Endothelial cell of umbilical vein (primary cell): ENCODE data around the gene ATP9B. TPM values are rescaled to one million over a fixed set of nuclear protein-coding genes. Genes with fewer than 3 reads are reported as not detected.
"Not testable (repeated sequence)": the region's sequence is repeated elsewhere in the genome, so short reads cannot be mapped to it uniquely, and the experiment has no call there.

ENCODE experiments used
- BruUV-seq: library from RNA; stranded (reverse); fragments of 400-500 nt; replicated peaks from 2 replicates; lab custom pipeline; 2021; lab: Mats Ljungman, UMichigan
- CTCF ChIA-PET: fragments of 300-600, 350-600 bp; sonication (Branson Sonifier 250); formaldehyde crosslinking; loops from one replicate; lab custom pipeline; 2021; ENCODE audit warnings: antibody characterized with exemption, inconsistent platforms; lab: Charles Lee
- POLR2A ChIA-PET: fragments of 300-600, 350-600 bp; sonication (Branson Sonifier 250); formaldehyde crosslinking; loops from one replicate; lab custom pipeline; 2021; ENCODE audit warnings: antibody characterized with exemption, inconsistent platforms; lab: Charles Lee
- DNase-seq: peaks from one replicate; pipeline ENCODE4 v3.0.0-alpha.2; 2011; ENCODE audit warnings: low read depth, low spot score
- FAIRE-seq: peaks from 2 replicates; lab custom pipeline; 2011; peaks lifted over from hg19 to GRCh38; lab: Jason Lieb, UNC
- H2AFZ ChIP-seq: 2 replicates; pipeline ENCODE4 v1.6.0; 2012; ENCODE audit warnings: low read depth, low read length, control low read depth, inconsistent platforms
- H3K27ac ChIP-seq: 2 replicates; pipeline ENCODE4 v1.5.1; 2011; ENCODE audit warnings: low read depth, mild to moderate bottlenecking, control low read depth, low read length, moderate library complexity; ENCODE audit not compliant: insufficient read depth
- H3K27me3 ChIP-seq, 2 experiments: 2 replicates each; pipeline versions ENCODE4 v1.6.0 to v1.6.1; 2011; ENCODE audit warnings: low read length in 2 of 2, mixed read lengths in 1 of 2; ENCODE audit not compliant: control insufficient read depth in 2 of 2, insufficient read depth in 2 of 2
- H3K36me3 ChIP-seq, 2 experiments: 2 replicates in 1 of 2; 3 replicates in 1 of 2; pipeline ENCODE4 v1.5.1; 2011; ENCODE audit warnings: low read length in 2 of 2, mild to moderate bottlenecking in 1 of 2, moderate library complexity in 1 of 2; ENCODE audit not compliant: control insufficient read depth in 2 of 2, insufficient read depth in 2 of 2; ENCODE audit errors: extremely low read depth in 1 of 2
- H3K4me1 ChIP-seq: 3 replicates; pipeline ENCODE4 v1.5.1; 2011; ENCODE audit warnings: mild to moderate bottlenecking, low read length; ENCODE audit not compliant: control insufficient read depth, insufficient read depth; ENCODE audit errors: extremely low read depth
- H3K4me2 ChIP-seq: 2 replicates; pipeline ENCODE4 v1.6.1; 2011; ENCODE audit warnings: low read length, control low read depth, mixed read lengths; ENCODE audit not compliant: insufficient read depth
- H3K4me3 ChIP-seq, 3 experiments: fragments of 200-600 bp in 1 of 3; sonication (generic), shearing (Covaris generic) in 1 of 3; replicated peaks in 1 of 3; 2 replicates each; pipeline ENCODE4 v1.5.1; 2011 to 2016; ENCODE audit warnings: control low read depth in 3 of 3, low read length in 3 of 3, mild to moderate bottlenecking in 2 of 3, inconsistent platforms in 1 of 3, low read depth in 1 of 3, moderate library complexity in 1 of 3; ENCODE audit not compliant: insufficient read depth in 1 of 3
- H3K79me2 ChIP-seq: 2 replicates; pipeline ENCODE4 v1.6.0; 2012; ENCODE audit warnings: low read length, inconsistent platforms; ENCODE audit not compliant: control insufficient read depth, insufficient read depth
- H3K9ac ChIP-seq: replicated peaks from 2 replicates; pipeline ENCODE3; 2011; ENCODE audit warnings: low read length, control low read depth; ENCODE audit not compliant: insufficient read depth; ENCODE audit errors: extremely low read depth
- H3K9me1 ChIP-seq: replicated peaks from 3 replicates; pipeline ENCODE4 v1.6.0; 2011; ENCODE audit warnings: mild to moderate bottlenecking, low read length; ENCODE audit not compliant: control insufficient read depth, insufficient read depth; ENCODE audit errors: extremely low read depth
- H3K9me3 ChIP-seq: replicated peaks from 2 replicates; pipeline ENCODE4 v1.5.1; 2012; ENCODE audit warnings: low read length, inconsistent platforms; ENCODE audit not compliant: control insufficient read depth, insufficient read depth
- H4K20me1 ChIP-seq: replicated peaks from 2 replicates; pipeline ENCODE3; 2011; ENCODE audit warnings: mild to moderate bottlenecking, low read length; ENCODE audit not compliant: control insufficient read depth, insufficient read depth; ENCODE audit errors: extremely low read depth
- FOS ChIP-seq: IDR thresholded peaks from 2 replicates; pipeline ENCODE4 v1.6.1; 2011; ENCODE audit warnings: mild to moderate bottlenecking, low read length, moderate library complexity, borderline replicate concordance; ENCODE audit not compliant: insufficient read depth
- GATA2 ChIP-seq: IDR thresholded peaks from 2 replicates; pipeline ENCODE4 v1.7.0; 2011; ENCODE audit warnings: low read depth, mild to moderate bottlenecking, moderate library complexity, mixed read lengths, low read length; ENCODE audit not compliant: insufficient read length, insufficient read depth
- POLR2A ChIP-seq: IDR thresholded peaks from 2 replicates; pipeline ENCODE4 v1.6.1; 2012; ENCODE audit warnings: low read depth, mild to moderate bottlenecking, control low read depth, low read length
- dilution Hi-C: fragments of 300-500 bp; cut with MboI; formaldehyde crosslinking; loops from one replicate; pipeline ENCODE4 v1.15.0; 2019; ENCODE audit warnings: low sequenced_read_pairs; ENCODE audit not compliant: extremely low pct_ligation_motif_present
- intact Hi-C: fragments of 100-400 bp; cut with micrococcal nuclease; formaldehyde crosslinking; loops from one replicate; pipeline ENCODE4 v1.10.0; 2022
- polyA plus RNA-seq, 4 experiments: library from polyadenylated mRNA; depleted of rRNA in 3 of 4; stranded (reverse) in 3 of 4; unstranded in 1 of 4; fragments of >200 nt; gene quantifications; 2 replicates each; pipeline versions ENCODE4 v1.2.1 to v1.2.3, GENCODE V29; 2011 to 2012; ENCODE audit warnings: missing spikeins in 1 of 4
- total RNA-seq: library from RNA; stranded (reverse); gene quantifications from 2 replicates; pipeline ENCODE4 v1.2.3, GENCODE V29; 2021
- TF ChIP-seq, protein P1 (sequence below): IDR thresholded peaks from 2 replicates; pipeline ENCODE4 v1.6.1; 2011; ENCODE audit not compliant: insufficient read depth, insufficient read length

The ATP9B gene
- total and polyA plus RNA-seq, 2 donors (not counting 3 experiments of a cell fraction or from before 2014, with no cell fraction given), result 14.6 to 18.2 TPM

DNA sequence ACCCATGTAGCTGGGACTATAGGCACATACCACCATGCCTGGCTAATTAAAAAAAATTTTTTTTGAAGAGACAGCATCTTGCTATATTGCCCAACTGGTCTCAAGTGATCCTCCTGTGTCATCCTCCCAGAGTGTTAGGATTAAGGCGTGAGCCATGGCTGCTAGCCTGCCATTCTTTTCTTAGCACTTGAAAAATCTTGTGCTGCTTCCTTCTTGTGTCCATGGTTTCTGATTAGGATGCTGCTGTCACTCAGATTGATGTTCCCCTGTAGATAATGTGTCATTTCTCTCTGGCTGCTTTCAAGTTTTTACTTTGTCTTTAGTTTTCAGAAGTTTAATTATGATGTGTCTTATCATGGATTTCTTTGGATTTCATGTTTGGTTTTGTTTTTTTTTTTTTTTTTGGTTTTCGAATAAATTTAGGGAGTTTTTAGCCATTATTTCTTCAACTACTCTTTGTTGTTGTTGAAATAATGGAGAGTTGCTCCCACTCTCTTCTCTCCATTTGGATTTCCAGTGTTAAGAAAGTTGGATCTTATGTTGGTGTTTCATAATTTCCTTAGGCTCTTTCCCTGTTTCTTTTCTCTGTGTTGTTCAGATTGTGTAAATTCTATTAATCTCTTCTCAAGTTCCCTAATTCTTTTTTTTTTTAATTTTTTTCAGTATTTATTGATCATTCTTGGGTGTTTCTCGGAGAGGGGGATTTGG is 2.5 kb downstream of the ATP9B start:
- BruUV-seq, result no TSS peak
- Histone ChIP-seq H3K79me2 (peaks cover 43% of the 10 kb centered on the region), H3K36me3 (no peaks in the 10 kb centered on the region), H3K27ac (no peak overlapping the region), H3K4me3 (no peak overlapping the region), H3K9me3 (no peaks in the 10 kb centered on the region), H3K4me2 (no peak overlapping the region), H3K27me3 (no peaks in the 10 kb centered on the region), H2AFZ (no peak overlapping the region), H4K20me1 (no peaks in the 10 kb centered on the region), H3K9ac (no peak overlapping the region), H3K4me1 (peaks cover 16% of the 10 kb centered on the region), H3K9me1 (no peaks in the 10 kb centered on the region)
- dilution Hi-C loops, result no loop called here
- ChIA-PET CTCF (no interaction called here), POLR2A (no interaction called here)
- no peak for FAIRE-seq
- intact Hi-C loops, result no loop called here
- TF ChIP-seq FOS (no peak), GATA2 (no peak), POLR2A (no peak)
- TF ChIP-seq, protein P1, sequence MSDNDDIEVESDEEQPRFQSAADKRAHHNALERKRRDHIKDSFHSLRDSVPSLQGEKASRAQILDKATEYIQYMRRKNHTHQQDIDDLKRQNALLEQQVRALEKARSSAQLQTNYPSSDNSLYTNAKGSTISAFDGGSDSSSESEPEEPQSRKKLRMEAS, result no peak
- DNase-seq, result no peak

DNA sequence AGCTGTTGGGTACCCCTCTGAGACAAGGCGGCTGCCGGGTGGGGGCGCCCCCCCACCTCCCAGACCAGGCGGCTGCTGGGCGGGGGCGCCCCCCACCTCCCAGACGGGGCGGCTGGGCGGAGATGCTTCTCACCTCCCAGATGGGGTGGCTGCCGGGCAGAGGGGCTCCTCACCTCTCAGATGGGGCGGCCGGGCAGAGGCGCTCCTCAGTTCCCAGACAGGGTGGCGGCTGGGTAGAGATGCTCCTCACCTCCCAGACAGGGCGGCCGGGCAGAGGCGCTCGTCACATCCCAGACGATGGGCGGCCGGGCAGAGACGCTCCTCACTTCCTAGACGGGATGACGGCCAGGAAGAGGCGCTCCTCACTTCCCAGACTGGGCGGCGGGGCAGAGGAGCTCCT is 3.5 kb downstream of the ATP9B start:
- H3K4me2 ChIP-seq, H3K9me1 ChIP-seq, BruUV-seq, FAIRE-seq, POLR2A ChIA-PET, H3K27ac ChIP-seq, CTCF ChIA-PET, intact Hi-C loops, H3K36me3 ChIP-seq, H4K20me1 ChIP-seq, H3K9me3 ChIP-seq, H3K27me3 ChIP-seq, dilution Hi-C loops, DNase-seq, H2AFZ ChIP-seq, H3K9ac ChIP-seq, H3K4me3 ChIP-seq: not testable (repeated sequence)
- Histone ChIP-seq H3K4me1 (peaks cover 16% of the 10 kb centered on the region), H3K79me2 (peaks cover 52% of the 10 kb centered on the region)
